Fibroblast of lung (primary cell): ENCODE measurements around the gene RALGDS.
"Not testable (repeated sequence)": the region's sequence is repeated elsewhere in the genome, so short reads cannot be mapped to it uniquely, and the experiment has no call there.

Experiments
- EZH2 ChIP-seq: IDR thresholded peaks from 2 replicates; pipeline ENCODE4 v1.5.1; 2012; ENCODE audit warnings: low read length, control low read depth, mild to moderate bottlenecking; ENCODE audit errors: missing control alignments
- TF ChIP-seq, protein P1 (sequence below), 2 donors: IDR thresholded peaks in 1 of 2; conservative IDR thresholded peaks in 1 of 2; 1 replicate in 1 of 2; 2 replicates in 1 of 2; pipeline ENCODE4 v1.5.1; 2011 to 2012; ENCODE audit warnings: low read length in 2 of 2, control low read depth in 1 of 2, inconsistent platforms in 1 of 2, low read depth in 1 of 2, mild to moderate bottlenecking in 1 of 2

DNA sequence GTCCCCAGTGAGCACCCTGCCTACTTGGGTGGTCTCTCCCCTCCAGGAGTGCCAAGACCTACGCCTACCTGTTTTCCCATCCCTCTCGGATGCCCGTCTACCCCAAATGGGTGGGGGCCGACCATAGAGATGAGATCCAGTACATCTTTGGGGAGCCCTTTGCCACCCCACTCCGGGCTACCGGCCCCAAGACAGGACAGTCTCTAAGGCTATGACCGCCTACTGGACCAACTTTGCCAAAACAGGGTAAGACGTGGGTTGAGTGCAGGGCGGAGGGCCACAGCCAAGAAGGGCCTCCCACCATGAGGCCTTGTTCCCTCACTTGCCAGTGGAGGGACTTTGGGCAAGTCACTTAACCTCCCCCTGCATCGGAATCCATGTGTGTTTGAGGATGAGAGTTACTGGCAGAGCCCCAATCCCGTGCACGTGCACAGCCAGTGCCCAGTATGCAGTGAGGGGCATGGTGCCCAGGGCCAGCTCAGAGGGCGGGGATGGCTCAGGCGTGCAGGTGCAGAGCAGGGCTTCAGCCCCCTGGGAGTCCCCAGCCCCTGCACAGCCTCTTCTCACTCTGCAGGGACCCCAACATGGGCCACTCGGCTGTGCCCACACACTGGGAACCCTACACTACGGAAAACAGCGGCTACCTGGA lies 34.7 kb downstream of the RALGDS start:
- TF ChIP-seq, protein P1, sequence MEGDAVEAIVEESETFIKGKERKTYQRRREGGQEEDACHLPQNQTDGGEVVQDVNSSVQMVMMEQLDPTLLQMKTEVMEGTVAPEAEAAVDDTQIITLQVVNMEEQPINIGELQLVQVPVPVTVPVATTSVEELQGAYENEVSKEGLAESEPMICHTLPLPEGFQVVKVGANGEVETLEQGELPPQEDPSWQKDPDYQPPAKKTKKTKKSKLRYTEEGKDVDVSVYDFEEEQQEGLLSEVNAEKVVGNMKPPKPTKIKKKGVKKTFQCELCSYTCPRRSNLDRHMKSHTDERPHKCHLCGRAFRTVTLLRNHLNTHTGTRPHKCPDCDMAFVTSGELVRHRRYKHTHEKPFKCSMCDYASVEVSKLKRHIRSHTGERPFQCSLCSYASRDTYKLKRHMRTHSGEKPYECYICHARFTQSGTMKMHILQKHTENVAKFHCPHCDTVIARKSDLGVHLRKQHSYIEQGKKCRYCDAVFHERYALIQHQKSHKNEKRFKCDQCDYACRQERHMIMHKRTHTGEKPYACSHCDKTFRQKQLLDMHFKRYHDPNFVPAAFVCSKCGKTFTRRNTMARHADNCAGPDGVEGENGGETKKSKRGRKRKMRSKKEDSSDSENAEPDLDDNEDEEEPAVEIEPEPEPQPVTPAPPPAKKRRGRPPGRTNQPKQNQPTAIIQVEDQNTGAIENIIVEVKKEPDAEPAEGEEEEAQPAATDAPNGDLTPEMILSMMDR (conservative IDR thresholded peaks at IDR 0.05 in 1 of 2, IDR thresholded peaks at IDR 0.05 in 1 of 2; ENCODE audit: low read depth in 1 of 2, low read length in 2 of 2) = not testable (repeated sequence)
- TF ChIP-seq EZH2 = not testable (repeated sequence)
